Neural cell (in vitro differentiated cells): ENCODE measurements around the gene GSK3B.

Source experiments
- EP300 ChIP-seq: fragments of 450-650 bp; conservative IDR thresholded peaks from 2 replicates; pipeline ENCODE4 v1.6.1; 2014; ENCODE audit warnings: antibody characterized with exemption, mild to moderate bottlenecking, moderate library complexity; ENCODE audit not compliant: poor library complexity, severe bottlenecking
- EZH2 ChIP-seq: fragments of 200-600, 300-800 bp; shearing (Covaris generic), sonication (generic); IDR thresholded peaks from 2 replicates; pipeline ENCODE4 v1.6.1; 2014; ENCODE audit warnings: antibody characterized with exemption, low read length, borderline replicate concordance, mild to moderate bottlenecking; ENCODE audit not compliant: insufficient read depth, poor library complexity, severe bottlenecking
- MXI1 ChIP-seq: fragments of 450-650 bp; conservative IDR thresholded peaks from 2 replicates; pipeline ENCODE4 v1.6.1; 2014; ENCODE audit warnings: antibody characterized with exemption, mild to moderate bottlenecking; ENCODE audit not compliant: poor library complexity, severe bottlenecking
- POLR2AphosphoS5 ChIP-seq: IDR thresholded peaks from 2 replicates; pipeline ENCODE4 v1.6.1; 2012
- RAD21 ChIP-seq: fragments of 450-650 bp; conservative IDR thresholded peaks from 2 replicates; pipeline ENCODE4 v1.6.1; 2014; ENCODE audit warnings: antibody characterized with exemption, mild to moderate bottlenecking, moderate library complexity
- SMC3 ChIP-seq: fragments of 450-650 bp; conservative IDR thresholded peaks from 2 replicates; pipeline ENCODE4 v1.6.1; 2014; ENCODE audit warnings: antibody characterized with exemption, mild to moderate bottlenecking, moderate library complexity; ENCODE audit not compliant: poor library complexity
- TAF1 ChIP-seq: IDR thresholded peaks from 2 replicates; pipeline ENCODE4 v1.6.1; 2012; ENCODE audit warnings: low read depth
- TF ChIP-seq, protein P1 (sequence below): fragments of 450-650 bp; IDR thresholded peaks from 2 replicates; pipeline ENCODE4 v1.5.1; 2014; ENCODE audit warnings: antibody characterized with exemption, mild to moderate bottlenecking, moderate library complexity; ENCODE audit not compliant: poor library complexity, severe bottlenecking
- TF ChIP-seq, protein P2 (sequence below): IDR thresholded peaks from 2 replicates; pipeline ENCODE4 v1.6.1; 2012; ENCODE audit warnings: borderline replicate concordance

DNA sequence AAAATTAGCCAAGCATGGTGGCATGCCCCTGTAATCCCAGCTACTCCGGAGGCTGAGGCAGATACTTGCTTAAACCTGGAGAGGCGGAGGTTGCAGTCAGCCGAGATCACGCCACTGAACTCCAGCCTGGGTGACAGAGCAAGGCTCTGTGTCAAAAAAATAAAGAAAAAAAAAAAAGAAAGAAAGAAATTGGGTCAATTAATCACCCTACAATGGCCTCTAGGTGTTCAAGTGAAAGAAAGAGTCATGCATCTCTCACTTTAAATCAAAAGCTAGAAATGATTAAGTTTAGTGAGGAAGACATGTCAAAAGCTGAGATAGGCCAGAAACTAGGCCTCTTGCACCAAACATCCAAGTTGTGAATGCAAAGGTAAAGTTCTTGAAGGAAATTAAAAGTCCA is 44.9 kb upstream of the GSK3B start:
- TF ChIP-seq POLR2AphosphoS5 (no peak), EZH2 (no peak), RAD21 (no peak), EP300 (no peak), TAF1 (no peak), SMC3 (no peak), MXI1 (no peak)
- TF ChIP-seq, protein P1, sequence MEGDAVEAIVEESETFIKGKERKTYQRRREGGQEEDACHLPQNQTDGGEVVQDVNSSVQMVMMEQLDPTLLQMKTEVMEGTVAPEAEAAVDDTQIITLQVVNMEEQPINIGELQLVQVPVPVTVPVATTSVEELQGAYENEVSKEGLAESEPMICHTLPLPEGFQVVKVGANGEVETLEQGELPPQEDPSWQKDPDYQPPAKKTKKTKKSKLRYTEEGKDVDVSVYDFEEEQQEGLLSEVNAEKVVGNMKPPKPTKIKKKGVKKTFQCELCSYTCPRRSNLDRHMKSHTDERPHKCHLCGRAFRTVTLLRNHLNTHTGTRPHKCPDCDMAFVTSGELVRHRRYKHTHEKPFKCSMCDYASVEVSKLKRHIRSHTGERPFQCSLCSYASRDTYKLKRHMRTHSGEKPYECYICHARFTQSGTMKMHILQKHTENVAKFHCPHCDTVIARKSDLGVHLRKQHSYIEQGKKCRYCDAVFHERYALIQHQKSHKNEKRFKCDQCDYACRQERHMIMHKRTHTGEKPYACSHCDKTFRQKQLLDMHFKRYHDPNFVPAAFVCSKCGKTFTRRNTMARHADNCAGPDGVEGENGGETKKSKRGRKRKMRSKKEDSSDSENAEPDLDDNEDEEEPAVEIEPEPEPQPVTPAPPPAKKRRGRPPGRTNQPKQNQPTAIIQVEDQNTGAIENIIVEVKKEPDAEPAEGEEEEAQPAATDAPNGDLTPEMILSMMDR = no peak
- TF ChIP-seq, protein P2, sequence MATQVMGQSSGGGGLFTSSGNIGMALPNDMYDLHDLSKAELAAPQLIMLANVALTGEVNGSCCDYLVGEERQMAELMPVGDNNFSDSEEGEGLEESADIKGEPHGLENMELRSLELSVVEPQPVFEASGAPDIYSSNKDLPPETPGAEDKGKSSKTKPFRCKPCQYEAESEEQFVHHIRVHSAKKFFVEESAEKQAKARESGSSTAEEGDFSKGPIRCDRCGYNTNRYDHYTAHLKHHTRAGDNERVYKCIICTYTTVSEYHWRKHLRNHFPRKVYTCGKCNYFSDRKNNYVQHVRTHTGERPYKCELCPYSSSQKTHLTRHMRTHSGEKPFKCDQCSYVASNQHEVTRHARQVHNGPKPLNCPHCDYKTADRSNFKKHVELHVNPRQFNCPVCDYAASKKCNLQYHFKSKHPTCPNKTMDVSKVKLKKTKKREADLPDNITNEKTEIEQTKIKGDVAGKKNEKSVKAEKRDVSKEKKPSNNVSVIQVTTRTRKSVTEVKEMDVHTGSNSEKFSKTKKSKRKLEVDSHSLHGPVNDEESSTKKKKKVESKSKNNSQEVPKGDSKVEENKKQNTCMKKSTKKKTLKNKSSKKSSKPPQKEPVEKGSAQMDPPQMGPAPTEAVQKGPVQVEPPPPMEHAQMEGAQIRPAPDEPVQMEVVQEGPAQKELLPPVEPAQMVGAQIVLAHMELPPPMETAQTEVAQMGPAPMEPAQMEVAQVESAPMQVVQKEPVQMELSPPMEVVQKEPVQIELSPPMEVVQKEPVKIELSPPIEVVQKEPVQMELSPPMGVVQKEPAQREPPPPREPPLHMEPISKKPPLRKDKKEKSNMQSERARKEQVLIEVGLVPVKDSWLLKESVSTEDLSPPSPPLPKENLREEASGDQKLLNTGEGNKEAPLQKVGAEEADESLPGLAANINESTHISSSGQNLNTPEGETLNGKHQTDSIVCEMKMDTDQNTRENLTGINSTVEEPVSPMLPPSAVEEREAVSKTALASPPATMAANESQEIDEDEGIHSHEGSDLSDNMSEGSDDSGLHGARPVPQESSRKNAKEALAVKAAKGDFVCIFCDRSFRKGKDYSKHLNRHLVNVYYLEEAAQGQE = no peak
